ENCODE results near the gene TCEAL7.

GRCh38 chrX:103304705-103305104 lies 25.3 kb upstream of the TCEAL7 start:
- TF ChIP-seq CTCF (IDR thresholded peaks at IDR 0.05; ENCODE audit: low read depth, low read length, missing input control) (no peak), YY1 (IDR thresholded peaks at IDR 0.05) (no peak), ATF3 (IDR thresholded peaks at IDR 0.05) (no peak), REST (IDR thresholded peaks at IDR 0.05) (no peak), GABPA (IDR thresholded peaks at IDR 0.05 in 1 of 2, conservative IDR thresholded peaks at IDR 0.05 in 1 of 2) (no peak), RAD21 (IDR thresholded peaks at IDR 0.05) (no peak)
